Stimulated activated CD8-positive, alpha-beta memory T cell treated with anti-CD3 and anti-CD28 coated beads, Interleukin-2, amount 100 ng/mL, for 1 hour (primary cell): ENCODE measurements around the gene SERF2.
"Not testable (repeated sequence)": the region's sequence is repeated elsewhere in the genome, so short reads cannot be mapped to it uniquely, and the experiment has no call there.

Experiments used
- DNase-seq, 2 donors: peaks; one replicate each; pipeline ENCODE4 v3.0.0-alpha.2; 2020; ENCODE audit warnings: low read depth in 2 of 2

The SERF2 gene

DNA sequence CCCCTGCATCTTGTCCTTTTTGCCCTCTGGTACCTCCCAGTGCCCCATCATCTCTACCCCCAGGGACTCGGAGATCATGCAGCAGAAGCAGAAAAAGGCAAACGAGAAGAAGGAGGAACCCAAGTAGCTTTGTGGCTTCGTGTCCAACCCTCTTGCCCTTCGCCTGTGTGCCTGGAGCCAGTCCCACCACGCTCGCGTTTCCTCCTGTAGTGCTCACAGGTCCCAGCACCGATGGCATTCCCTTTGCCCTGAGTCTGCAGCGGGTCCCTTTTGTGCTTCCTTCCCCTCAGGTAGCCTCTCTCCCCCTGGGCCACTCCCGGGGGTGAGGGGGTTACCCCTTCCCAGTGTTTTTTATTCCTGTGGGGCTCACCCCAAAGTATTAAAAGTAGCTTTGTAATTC is 1.5 kb downstream of the SERF2 start:
- no peak for DNase-seq

DNA sequence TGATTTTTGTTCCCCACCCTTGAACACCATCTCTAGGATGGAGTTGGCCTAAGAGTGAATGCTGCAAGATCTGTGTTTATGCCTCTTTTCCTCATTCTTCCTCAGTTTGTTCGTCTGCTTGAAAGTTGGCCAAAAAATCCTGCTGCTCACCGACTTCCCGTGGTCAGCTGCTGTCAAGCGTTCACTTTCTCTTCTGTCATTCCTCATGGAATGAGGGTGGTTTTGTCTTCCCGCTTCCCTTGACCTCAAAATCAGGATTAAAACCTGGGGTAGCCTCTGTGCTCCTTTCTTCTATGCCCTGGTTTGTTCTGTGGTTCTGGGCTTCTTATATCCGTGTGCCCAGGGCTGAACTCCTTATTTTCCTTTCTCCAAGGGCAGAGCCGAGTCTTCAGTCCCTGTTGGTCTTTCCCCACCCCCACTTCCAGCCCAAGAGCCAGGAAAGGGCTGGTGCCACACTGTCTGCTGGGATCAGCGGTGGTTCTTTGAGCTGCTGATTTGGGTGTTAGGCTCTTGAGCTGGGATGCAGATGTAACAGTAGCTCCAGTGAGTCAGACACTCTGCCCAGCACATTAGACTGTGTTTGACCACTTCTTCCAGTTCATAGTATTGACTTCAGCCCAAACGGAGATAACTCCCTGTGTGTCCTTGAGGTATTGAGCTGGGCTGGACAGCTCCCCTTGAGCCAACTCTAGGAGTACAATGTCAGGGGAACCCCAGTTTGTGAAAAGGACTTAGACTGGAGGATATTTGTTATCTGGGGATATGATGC is 2.3 kb downstream of the SERF2 start:
- no peak for DNase-seq

DNA sequence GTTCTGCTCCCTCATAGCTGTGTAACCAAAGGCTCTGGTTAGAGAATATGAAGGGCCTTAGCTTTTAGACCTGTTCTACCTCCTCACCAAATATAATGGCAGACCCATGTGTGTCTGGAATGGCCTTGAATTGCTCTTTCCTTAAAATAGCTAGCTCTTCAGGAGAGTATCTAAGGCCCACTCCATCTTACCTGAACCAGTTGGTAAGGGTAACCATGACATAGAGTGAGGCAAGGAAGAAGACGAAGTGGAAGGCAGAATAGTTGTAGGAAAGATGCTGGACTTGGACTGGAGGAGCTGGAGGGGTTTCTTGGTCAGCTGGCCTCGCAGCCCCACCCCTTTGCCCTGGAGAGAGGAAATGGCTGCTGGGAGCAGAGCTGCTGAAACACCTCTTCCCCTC is 3.1 kb downstream of the SERF2 start:
- DNase-seq = no peak

DNA sequence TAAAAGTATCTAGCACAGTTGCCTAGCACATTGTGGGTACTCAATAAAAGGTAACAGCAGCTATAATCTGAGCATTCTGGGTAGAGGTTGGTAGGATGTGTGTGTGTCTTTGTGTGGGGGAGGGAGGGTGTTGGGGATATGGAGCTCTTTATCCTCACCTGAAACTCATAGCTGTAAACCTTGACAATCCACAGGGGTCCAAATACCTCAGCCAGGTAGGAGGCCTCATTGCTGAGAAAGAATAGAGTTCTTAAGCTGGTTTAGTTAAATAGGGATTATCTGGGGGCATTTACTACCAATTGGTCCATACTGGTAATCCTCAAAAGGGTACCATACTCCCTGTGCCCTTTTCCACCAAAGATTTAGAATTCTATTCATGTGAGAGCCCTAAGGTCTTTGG is 3.9 kb downstream of the SERF2 start:
- DNase-seq = no peak

DNA sequence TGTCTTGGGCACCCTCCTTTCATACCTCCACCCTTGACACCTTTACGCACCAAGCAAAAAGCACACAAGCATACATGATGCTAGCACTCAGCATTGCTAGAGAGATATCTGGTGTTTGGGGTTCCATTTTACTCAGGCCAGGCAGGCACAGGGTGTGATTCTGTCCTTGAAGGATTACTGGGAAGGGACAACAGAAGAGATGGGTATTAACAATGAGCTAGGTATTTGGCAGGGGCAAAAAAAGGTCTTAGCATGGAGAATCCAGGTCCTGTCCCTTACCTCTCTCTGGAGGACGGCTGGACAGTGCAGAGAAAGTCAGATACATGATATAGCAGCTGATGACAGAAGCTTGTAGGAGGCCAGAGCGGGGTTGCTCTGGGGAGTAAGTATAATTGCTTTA is 4.4 kb downstream of the SERF2 start:
- DNase-seq = no peak

DNA sequence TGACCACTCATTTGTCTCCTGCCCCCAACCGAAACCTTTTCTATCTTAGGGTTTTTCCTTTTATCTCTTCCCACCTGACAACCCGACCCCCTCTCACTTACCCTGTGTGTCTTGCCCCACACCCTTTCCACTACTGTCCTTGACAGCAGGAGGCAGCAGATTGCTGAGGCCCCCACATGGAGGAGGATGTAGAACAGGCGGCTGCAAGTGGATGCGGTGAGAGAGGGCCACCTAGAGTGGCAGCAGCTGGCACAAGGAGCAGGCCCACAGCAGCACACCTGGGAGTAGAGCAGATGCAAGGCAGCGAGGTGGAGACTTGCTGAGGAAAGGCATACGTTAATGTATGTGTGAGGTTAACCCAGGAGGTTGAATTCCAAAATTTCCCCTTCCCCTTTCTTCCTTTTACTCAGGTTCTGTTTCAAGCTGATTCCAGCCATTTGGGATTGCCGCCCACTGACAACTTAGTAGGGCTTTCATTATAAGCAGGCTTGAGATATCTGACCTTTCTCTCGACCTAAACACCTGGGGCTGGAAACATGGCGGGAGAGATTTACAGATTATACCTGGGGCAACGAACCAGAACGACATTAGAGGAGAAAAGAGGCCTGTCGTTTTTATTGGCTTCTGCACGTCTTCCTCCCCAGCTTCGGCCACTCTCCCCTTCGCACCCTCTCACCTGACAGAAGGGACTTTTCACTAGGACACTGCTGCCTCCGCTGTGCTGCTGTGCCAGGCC is 7.3 kb downstream of the SERF2 start:
- DNase-seq = no peak

DNA sequence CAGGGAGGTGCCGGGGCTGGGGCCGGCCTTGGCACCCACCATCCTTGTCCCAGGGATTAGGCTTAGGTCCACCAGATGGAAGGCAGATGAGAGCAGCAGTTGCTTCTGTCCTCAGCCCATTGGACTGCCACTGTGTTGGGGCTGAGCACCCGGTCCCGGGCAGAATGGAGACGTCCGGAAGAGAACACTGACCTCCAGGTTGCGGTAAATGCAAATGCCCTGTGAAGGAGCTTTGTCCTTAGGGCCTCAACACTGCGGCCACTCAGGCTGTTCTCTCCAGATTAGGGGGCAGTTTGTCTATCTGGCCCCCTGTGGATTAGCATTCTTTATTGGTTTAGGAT is 7.8 kb downstream of the SERF2 start, which contains the start of gene SERINC4:
Gene SERINC4 (minus strand): TSS at position 276 of the 341 bp plus-strand sequence. CDS start 234 bp downstream, at position 42.
- DNase-seq = no peak

DNA sequence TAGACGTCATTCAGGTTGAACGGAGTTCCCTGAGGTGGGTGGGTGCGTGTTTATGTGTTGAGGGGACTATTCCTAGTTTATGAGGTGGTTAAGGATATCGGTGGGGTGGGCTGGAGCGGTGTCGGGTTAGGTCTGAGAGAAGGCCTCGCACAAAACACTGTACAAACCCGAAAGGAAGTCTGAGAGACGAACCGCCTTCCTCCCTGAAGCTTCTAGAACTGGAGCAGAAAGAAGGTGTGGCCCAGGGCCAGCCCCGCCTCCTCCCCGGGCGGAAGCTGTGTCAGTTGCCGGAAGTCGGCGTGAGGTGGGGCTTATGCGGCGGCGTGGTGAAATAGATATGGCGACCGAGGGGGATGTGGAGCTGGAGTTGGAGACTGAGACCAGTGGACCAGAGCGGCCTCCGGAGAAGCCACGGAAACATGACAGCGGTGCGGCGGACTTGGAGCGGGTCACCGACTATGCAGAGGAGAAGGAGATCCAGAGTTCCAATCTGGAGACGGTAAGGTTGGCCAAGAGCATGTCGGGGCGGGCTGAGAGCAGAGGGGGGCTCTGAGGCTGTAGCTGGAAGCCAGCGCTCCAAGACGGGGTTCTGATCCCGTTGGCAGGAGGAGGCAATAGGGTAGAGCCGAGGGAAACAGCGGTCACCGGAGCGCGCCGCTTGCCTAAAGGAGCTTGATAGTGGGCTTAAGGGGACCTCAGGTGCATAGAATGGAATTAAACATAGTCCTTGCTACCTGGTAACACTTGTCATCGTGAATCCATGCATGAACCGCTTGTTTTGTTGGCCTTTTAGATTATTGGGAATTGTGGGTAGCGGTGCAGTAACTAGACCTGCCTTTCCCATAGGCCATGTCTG is 8.4 kb downstream of the SERF2 start, which contains the start of gene HYPK:
Gene HYPK (plus strand): TSS at position 314 of the 856 bp plus-strand sequence. CDS start 24 bp downstream, at position 338.
- peak; percentile 79 to 85 for DNase-seq

DNA sequence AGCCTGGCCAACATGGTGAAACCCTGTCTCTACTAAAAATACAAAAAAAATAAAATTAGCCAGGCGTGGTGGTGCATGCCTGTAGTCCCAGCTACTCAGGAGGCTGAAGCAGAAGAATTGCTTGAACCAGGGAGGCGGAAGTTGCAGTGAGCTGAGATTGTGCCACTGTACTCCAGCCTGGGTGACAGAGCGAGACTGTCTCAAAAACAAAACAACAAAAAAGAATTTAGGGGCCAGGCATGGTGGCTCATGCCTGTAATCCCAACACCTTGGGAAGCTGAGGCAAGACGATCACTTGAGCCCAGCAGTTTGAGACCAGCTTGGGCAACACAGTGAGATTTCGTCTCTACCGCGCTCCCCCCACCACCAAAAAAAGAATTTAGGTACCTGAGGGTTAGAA is 10.6 kb downstream of the SERF2 start:
- not testable (repeated sequence) for DNase-seq

DNA sequence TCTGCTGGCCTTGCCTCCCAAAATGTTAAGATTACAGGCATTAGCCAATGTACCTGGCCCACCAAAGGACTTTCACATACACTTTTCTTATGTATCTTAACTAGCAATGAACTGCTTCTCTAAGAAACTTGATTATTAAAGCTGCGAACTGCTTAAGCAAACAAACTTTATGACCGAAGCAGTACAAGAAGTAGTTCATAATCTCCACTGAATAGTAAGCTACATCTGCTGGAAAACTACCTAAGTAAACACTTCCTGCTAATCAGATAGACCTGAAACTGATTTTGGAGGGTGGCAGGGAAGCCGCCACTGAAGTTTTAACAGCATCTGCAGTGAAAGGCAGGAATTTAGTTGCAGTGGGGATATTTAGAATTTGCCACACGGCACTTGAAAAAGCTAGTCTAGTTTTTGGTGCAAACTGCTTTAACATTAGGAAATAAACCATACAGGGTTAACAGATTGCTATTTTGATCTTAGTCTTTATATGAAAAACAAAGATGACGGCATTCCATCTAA is 16.4 kb downstream of the SERF2 start:
- DNase-seq = no peak

DNA sequence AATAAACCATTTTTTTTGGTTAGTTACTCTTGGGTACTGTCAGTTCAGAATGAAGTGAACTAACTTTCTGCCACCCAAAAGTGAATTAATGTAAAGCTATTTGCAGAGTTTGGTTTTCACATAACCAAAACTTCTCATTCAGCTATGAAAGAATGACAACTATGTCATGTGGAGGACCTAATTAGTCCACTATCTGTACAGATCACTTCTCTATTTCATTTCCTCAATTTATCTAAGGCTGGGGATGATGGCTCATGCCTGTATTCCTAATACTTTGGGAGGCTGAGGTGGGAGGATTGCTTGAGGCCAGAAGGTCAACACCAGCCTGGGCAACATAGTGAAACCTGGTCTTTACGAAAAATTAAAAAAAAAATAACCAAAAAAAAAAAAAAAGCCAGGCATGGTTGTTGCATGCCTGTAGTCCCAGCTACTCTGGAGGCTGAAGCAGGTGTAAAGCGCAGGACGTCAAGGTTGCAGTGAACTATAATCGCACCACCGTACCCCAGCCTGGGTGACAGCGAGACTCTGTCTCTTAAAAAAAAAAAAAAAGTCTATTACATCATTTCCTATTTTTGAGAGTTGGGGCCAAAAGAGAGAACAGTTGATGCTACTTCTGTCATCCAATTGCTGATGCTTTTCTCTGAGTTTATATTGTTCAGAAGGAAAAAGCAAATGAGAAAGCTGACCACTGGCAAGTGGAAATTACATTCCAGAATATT is 17.0 kb downstream of the SERF2 start:
- no peak for DNase-seq

DNA sequence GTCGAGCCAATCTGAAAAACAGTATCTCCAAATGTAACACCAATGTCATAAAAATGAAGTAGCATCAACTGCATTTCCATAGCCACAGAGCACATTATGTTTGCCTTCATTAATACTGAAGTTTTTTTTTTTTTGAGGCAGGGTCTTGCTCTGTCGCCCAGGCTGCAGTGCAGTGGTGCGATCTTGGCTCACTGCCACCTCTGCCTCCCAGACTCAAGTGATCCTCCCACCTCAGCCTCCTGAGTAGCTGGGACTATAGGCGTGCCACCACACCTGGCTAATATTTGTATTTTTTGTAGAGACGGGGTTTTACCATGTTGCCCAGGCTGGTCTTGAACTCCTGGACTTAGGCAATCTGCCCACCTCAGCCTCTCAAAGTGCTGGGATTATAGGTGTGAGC is 22.9 kb downstream of the SERF2 start:
- not testable (repeated sequence) for DNase-seq

DNA sequence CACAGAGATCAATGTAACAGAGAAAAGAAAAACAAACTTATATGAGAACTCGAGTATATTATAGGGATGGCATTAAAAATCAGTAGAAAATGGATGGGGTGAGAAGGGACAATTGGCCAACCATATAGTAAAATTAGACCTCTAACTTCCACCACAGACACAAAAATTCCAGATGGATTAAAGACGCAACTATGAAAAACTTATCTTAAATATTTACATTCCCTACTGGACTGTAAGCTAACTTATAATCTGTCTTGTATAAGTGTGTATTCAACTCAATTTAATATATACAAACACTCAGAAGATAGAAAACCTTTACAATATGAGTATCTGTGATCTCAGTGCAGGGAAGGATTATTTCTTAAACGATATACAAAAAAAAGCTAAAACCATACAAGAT is 29.4 kb downstream of the SERF2 start:
- no peak for DNase-seq

DNA sequence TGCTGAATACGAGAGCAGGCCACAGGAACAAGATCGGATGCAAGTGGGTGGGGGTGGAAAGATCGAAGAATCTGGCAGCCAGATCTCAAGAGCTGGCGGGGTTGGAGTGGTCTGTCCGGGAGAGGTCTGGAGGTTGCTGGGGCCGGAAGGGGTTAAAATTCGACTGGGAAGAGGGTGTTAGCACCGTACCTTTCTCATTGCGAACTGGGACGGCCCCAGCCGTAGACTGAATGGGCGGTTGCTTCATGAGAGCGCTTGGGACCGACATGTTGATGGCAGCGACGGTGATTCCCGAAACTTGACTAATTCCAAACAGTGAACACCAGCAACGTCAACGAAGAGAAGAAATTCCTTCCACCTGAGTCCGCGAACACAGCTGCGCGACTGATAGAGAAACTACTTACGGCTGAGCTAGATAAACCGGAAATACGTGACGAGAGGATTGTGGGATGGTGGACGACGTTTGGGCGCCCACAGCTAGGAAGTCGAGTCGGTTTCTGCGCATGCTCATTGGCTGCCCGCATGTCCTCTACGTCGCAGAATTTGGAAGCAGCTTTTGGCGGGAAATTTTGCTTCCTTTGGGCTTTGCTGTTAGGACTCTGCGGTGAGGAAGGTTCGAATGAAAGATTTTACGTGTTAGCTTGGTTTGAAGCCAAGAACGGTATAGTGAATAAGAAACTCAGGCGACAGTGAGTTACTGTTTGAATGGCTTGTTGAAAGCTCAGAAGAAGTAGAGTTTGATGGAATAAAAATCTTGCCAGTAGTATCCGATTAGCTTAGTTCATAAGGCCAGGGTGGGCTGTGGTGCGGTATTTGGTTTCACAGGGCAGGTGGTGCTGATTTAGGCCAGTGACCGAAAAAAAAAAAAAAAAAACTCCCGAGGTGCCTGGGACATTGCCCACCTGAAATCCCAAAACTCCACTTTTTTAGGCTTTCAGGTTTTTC is 32.5 kb downstream of the SERF2 start, which contains the start of gene MFAP1:
Gene MFAP1 (minus strand): TSS at position 389 of the 945 bp plus-strand sequence. CDS start 121 bp downstream, at position 268.
- peak; percentile 85 to 87 for DNase-seq

DNA sequence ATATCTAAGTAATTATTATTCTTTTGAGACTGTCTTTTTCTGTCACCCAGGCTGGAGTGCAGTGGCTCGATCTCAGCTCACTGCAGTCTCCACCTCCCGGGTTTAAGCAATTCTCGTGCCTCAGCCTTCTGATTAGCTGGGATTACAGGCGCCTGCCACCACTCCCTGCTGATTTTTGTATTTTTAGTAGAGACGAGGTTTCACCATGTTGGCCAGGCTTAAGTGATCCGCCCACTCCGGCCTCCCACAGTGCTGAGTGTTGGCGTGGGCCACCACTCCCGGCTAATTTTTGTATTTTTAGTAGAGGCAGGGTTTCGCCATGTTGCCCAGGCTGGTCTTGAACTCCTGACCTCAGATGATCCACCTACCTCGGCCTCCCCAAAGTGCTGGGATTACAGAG is 33.2 kb downstream of the SERF2 start:
- DNase-seq = not testable (repeated sequence)

DNA sequence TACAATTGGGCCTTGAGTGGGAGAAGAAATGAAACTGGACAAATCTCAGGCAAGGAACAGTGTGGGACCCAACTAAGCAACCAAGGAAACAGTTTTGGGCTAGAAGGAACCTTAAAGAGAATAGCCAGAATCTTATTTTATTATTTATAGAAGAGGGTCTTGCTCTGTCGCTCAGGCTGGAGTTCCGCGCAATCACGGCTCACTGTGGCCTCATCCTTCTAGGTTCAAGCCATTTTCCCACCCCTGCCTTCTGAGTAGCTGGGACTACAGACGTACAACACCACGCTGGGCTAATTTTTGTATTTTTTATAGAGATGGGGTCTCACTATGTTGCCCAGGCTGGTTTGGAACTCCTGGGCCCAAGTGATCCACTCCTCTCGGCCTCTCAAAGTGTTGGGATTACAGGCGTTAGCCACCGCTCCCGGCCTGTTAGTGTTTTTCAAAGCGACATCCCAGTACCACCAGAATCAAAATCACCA is 33.9 kb downstream of the SERF2 start:
- DNase-seq = no peak

DNA sequence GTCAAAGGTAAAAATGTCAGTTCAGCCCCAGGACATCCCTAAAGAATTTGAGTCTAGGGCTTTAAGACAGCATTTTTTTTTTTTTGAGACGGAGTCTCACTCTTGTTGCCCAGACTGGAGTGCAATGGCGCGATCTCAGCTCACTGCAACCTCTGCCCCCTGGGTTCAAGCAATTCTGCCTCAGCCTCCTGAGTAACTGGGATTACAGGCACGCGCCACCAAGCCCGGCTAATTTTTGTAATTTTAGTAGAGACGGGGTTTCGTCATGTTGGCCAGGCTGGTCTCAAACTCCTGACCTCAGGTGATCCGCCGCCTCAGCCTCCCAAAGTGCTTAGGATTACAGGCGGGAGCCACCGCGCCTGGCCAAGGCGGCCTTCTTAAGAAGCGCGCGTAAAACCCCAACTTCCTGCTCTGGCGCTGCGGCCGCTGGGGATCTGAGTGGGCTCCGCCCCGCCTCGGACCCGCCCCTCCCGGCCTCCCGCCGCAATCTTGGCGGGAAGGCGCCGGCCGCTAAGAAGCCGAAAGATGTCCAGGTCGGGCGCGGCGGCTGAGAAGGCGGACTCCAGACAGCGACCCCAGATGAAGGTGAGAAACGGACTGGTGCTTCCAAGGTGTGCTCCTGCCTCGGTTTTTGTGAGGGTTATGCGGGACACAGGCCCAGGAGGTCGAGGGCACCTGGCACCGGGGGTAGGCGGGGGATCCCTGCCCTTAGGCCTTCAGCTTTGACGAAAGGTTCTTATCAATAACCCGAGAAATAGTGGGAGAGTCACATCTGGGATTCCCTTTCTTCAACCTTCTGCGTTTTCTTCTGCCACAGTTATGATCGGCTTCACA is 34.6 kb downstream of the SERF2 start, which contains the start of gene WDR76:
Gene WDR76 (plus strand): TSS at position 495 of the 834 bp plus-strand sequence. CDS start 31 bp downstream, at position 526.
- peak; percentile 47 to 53 for DNase-seq

DNA sequence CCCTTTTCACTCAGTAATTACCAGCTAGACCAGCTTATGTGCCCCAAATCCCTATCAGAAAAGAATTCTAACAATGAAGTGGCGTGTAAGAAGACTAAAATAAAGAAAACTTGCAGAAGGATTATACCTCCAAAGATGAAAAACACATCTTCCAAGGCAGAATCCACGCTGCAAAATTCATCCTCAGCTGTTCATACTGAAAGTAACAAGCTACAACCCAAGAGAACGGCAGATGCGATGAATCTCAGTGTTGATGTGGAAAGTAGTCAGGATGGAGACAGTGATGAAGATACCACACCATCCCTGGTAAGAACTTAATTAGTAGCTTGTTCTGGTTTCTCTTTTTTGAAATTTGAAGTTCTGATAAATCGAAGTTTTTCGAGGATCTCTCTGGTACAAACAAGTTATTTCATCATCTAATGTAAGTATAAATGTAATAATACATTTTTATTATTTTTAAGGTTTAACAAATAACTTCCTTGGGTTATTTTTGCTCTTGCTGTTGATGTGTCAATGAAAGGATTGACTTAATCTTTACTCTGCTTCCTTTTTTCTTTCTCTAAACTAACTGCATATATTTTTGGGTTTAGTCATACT is 36.0 kb downstream of the SERF2 start:
- no peak for DNase-seq
